ENCODE results near the gene TMEM35A. TPM values are rescaled to one million over a fixed set of nuclear protein-coding genes. Genes with fewer than 3 reads are reported as not detected.

TMEM35A gene
- total RNA-seq, 1 donor from 2014 or later: 0.11 TPM

Other genes starting within 250 kb of the TMEM35A start
- gene NOX1, start 204.5 kb upstream of the TMEM35A start, total RNA-seq: not detected
- gene XKRX, start 150.0 kb upstream of the TMEM35A start, total RNA-seq: 0.11 TPM
- gene ARL13A, start 109.2 kb upstream of the TMEM35A start, total RNA-seq: not detected
- gene TRMT2B, start 26.8 kb upstream of the TMEM35A start, total RNA-seq: 14.1 TPM
- gene CENPI, start 19.3 kb downstream of the TMEM35A start, total RNA-seq: 0.46 TPM
- not detected for gene DRP2, start 140.9 kb downstream of the TMEM35A start, total RNA-seq
- gene TAF7L, start 212.5 kb downstream of the TMEM35A start, total RNA-seq: not detected

Data from cardiac septum (tissue), 1 donor.